Measurements from ENCODE around the gene ALG11.
A peak's percentile ranks its signal among the peaks of the same experiment; 100 is the strongest.
"Not testable (repeated sequence)": the region's sequence is repeated elsewhere in the genome, so short reads cannot be mapped to it uniquely, and the experiment has no call there.

The ALG11 gene

GRCh38 chr13:52011632-52012511 is at the start of gene ALG11:
ALG11 (plus strand) TSS chr13:52012398; CDS start chr13:52012419, 21 bp downstream.
- DNase-seq = peak; percentile 93 to 96

- no peak for DNase-seq
Measured at GRCh38 chr13:51966186-51966585, 46.0 kb upstream of the ALG11 start.

GRCh38 chr13:51967482-51968446 is 44.4 kb upstream of the ALG11 start:
- no peak for DNase-seq

GRCh38 chr13:51970349-51970748 is 41.8 kb upstream of the ALG11 start:
- DNase-seq = no peak

- no peak for DNase-seq
Measured at GRCh38 chr13:51971520-51972426, 40.4 kb upstream of the ALG11 start.

GRCh38 chr13:51974482-51974881 is 37.7 kb upstream of the ALG11 start:
- no peak for DNase-seq

- no peak for DNase-seq
Measured at GRCh38 chr13:51976423-51976822, 35.8 kb upstream of the ALG11 start.

GRCh38 chr13:51976890-51977289 is 35.3 kb upstream of the ALG11 start:
- no peak for DNase-seq

- no peak for DNase-seq
Measured at GRCh38 chr13:51977625-51978024, 34.6 kb upstream of the ALG11 start.

GRCh38 chr13:51978796-51979556 is 33.2 kb upstream of the ALG11 start:
- DNase-seq = peak in 1 of 2 experiments; percentile 16

- no peak for DNase-seq
Measured at GRCh38 chr13:51980908-51981307, 31.3 kb upstream of the ALG11 start.

GRCh38 chr13:51981355-51981754 is 30.8 kb upstream of the ALG11 start:
- no peak for DNase-seq

- DNase-seq = not testable (repeated sequence)
Measured at GRCh38 chr13:51983292-51983691, 28.9 kb upstream of the ALG11 start.

- DNase-seq = not testable (repeated sequence)
Measured at GRCh38 chr13:51984904-51985303, 27.3 kb upstream of the ALG11 start.

- no peak for DNase-seq
Measured at GRCh38 chr13:51988988-51989618, 23.1 kb upstream of the ALG11 start.

- no peak for DNase-seq
Measured at GRCh38 chr13:51993713-51994112, 18.5 kb upstream of the ALG11 start.

GRCh38 chr13:51995677-51996551 is 16.3 kb upstream of the ALG11 start:
- DNase-seq = no peak

GRCh38 chr13:51996641-51997040 is 15.6 kb upstream of the ALG11 start:
- DNase-seq = no peak

GRCh38 chr13:51997186-51997585 is 15.0 kb upstream of the ALG11 start:
- DNase-seq = no peak

Measured in NCI-H446 (cell line).